ENCODE data around the gene NDUFC1. TPM values are rescaled to one million over a fixed set of nuclear protein-coding genes. Genes with fewer than 3 reads are reported as not detected.

Gene NDUFC1
- total and polyA plus RNA-seq, 9 of the 15 experiments (the other 6 are each of a cell fraction or from before 2014, with no cell fraction given): 58.9 to 378 (median 120) TPM

DNA sequence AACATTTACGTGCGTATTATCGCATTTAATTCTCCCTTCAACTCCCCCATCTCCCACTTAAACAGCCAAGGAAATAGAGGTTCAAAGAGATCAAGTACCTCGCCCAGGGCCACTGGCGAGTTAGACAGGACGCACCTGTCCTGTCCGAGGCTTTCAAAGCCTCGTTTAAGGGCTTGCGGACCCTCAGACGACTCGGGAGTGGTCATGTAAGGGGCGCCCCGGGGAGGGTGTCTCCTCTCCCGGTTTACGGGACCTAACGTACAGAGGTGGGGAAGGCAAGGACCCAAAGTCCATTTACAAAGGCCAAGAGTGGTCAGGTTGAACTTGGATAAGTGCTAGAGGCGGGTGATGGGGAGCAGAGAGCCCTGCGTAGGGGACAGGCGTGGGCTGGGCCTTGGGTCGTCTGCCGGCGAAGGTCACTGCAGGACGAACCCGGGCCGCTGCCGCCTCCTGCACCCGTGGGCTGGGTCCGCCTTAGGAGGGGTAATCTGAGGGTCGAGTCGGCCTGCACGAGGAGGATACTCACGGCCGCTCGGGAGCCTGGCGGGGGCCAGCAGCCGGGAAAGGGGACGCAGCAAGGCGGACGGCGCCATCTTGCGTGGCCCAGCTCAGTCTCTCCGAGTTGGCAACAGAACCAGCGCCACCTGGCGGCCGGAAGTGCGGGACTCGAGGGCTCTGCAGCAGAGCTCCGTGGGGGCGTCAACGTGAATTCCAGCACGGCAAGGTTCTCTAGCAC is 6.9 kb downstream of the NDUFC1 start (continued):
- TF ChIP-seq RBM17 (IDR thresholded peaks at IDR 0.05; ENCODE audit: borderline replicate concordance, low read depth, low read length) (no peak), XRCC4 (IDR thresholded peaks at IDR 0.05; ENCODE audit: extremely low read depth, insufficient read depth, insufficient read length) (no peak), ZNF507 (tag; conservative IDR thresholded peaks at IDR 0.05) (no peak), TFAM (CRISPR knock-in tag; conservative IDR thresholded peaks at IDR 0.05) (no peak), ZNF707 (CRISPR knock-in tag; conservative IDR thresholded peaks at IDR 0.05) (no peak), MCM5 (IDR thresholded peaks at IDR 0.05; ENCODE audit: low read depth) (no peak), PYGO2 (tag; IDR thresholded peaks at IDR 0.05) (no peak), ESRRB (CRISPR knock-in tag; IDR thresholded peaks at IDR 0.05; ENCODE audit: borderline replicate concordance) (no peak), BRF1 (IDR thresholded peaks at IDR 0.05; ENCODE audit: borderline replicate concordance, extremely low read depth, insufficient read length) (no peak), CREM (IDR thresholded peaks at IDR 0.05; ENCODE audit: low read depth) (peak; percentile 78), PHB (CRISPR knock-in tag; IDR thresholded peaks at IDR 0.05) (no peak), RBFOX2 (IDR thresholded peaks at IDR 0.05; ENCODE audit: low read depth, low read length) (peak; percentile 99), ZKSCAN1 (IDR thresholded peaks at IDR 0.05; ENCODE audit: low read depth, low read length) (0 out of 2 replicates have a peak, but pooled peaks have one; percentile 37), U2AF2 (optimal IDR thresholded peaks at IDR 0.05; ENCODE audit: low read depth, low read length) (no peak)
- TF ChIP-seq, protein P1, sequence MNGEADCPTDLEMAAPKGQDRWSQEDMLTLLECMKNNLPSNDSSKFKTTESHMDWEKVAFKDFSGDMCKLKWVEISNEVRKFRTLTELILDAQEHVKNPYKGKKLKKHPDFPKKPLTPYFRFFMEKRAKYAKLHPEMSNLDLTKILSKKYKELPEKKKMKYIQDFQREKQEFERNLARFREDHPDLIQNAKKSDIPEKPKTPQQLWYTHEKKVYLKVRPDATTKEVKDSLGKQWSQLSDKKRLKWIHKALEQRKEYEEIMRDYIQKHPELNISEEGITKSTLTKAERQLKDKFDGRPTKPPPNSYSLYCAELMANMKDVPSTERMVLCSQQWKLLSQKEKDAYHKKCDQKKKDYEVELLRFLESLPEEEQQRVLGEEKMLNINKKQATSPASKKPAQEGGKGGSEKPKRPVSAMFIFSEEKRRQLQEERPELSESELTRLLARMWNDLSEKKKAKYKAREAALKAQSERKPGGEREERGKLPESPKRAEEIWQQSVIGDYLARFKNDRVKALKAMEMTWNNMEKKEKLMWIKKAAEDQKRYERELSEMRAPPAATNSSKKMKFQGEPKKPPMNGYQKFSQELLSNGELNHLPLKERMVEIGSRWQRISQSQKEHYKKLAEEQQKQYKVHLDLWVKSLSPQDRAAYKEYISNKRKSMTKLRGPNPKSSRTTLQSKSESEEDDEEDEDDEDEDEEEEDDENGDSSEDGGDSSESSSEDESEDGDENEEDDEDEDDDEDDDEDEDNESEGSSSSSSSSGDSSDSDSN (IDR thresholded peaks at IDR 0.05; ENCODE audit: borderline replicate concordance in 1 of 2, low read depth in 2 of 2, low read length in 2 of 2): peak; percentile 20 to 75; a peak in 1 of 4 replicates
- TF ChIP-seq, protein P2, sequence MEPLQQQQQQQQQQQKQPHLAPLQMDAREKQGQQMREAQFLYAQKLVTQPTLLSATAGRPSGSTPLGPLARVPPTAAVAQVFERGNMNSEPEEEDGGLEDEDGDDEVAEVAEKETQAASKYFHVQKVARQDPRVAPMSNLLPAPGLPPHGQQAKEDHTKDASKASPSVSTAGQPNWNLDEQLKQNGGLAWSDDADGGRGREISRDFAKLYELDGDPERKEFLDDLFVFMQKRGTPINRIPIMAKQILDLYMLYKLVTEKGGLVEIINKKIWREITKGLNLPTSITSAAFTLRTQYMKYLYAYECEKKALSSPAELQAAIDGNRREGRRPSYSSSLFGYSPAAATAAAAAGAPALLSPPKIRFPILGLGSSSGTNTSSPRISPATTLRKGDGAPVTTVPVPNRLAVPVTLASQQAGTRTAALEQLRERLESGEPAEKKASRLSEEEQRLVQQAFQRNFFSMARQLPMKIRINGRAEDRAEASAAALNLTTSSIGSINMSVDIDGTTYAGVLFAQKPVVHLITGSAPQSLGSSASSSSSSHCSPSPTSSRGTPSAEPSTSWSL (CRISPR knock-in tag; IDR thresholded peaks at IDR 0.05; ENCODE audit: borderline replicate concordance): no peak
- TF ChIP-seq, protein P3, sequence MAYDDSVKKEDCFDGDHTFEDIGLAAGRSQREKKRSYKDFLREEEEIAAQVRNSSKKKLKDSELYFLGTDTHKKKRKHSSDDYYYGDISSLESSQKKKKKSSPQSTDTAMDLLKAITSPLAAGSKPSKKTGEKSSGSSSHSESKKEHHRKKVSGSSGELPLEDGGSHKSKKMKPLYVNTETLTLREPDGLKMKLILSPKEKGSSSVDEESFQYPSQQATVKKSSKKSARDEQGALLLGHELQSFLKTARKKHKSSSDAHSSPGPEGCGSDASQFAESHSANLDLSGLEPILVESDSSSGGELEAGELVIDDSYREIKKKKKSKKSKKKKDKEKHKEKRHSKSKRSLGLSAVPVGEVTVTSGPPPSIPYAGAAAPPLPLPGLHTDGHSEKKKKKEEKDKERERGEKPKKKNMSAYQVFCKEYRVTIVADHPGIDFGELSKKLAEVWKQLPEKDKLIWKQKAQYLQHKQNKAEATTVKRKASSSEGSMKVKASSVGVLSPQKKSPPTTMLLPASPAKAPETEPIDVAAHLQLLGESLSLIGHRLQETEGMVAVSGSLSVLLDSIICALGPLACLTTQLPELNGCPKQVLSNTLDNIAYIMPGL (CRISPR knock-in tag; IDR thresholded peaks at IDR 0.05): no peak; the same call in 1 of the 2 replicates

Measured in K562 (cell line).